IPS DF 4.7 (cell line): ENCODE measurements around the gene S100A13.

ENCODE experiments used
- DNase-seq: peaks from one replicate; pipeline ENCODE4 v3.0.0-alpha.2; 2013; ENCODE audit warnings: low spot score; ENCODE audit errors: extremely low read depth

The S100A13 gene

DNA sequence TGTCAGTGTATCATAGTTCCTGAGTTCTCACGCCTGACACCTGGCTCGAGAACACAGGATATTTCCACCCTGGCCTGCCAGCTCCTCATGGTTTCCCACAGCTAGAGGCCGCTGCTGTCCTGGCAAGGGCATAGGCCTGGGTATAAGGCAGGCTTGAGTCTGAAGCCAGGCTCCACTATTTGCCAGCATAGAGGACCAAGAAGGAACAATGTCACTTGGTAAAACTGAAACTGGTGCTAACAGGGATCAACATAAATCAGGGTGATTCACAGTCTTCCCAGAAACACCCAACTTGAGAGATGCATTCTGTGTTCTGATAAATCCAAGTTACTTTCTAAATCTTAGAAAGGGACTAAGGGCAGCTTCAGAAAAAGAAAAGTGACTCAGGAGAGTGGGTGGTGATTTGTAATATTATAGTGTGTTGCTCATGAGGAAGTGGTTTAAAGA, 54.7 kb downstream of the S100A13 start:
- DNase-seq = no peak

GRCh38 chr1:153571706-153572105, 55.6 kb downstream of the S100A13 start:
- no peak for DNase-seq

- no peak for DNase-seq
These were observed 56.4 kb downstream of the S100A13 start for GRCh38 chr1:153570874-153571273.

- DNase-seq = no peak
These were observed 57.8 kb downstream of the S100A13 start for GRCh38 chr1:153569465-153569864.
